Subcutaneous abdominal adipose tissue (tissue), 5 donors: ENCODE data around the gene ADGRB2.
"Not testable (repeated sequence)": the region's sequence is repeated elsewhere in the genome, so short reads cannot be mapped to it uniquely, and the experiment has no call there.

Experiments
- H3K27ac ChIP-seq: one replicate; pipeline ENCODE4 v1.7.0; 2013; ENCODE audit warnings: low read depth, mild to moderate bottlenecking, inconsistent platforms, low read length, moderate library complexity
- H3K27me3 ChIP-seq, 5 donors: one replicate each; pipeline ENCODE4 v1.7.0; 2013; ENCODE audit warnings: low read length in 5 of 5, inconsistent platforms in 1 of 5; ENCODE audit not compliant: control insufficient read depth in 5 of 5, insufficient read depth in 4 of 5
- H3K36me3 ChIP-seq, 5 donors: one replicate each; pipeline ENCODE4 v1.7.0; 2013; ENCODE audit warnings: low read length in 5 of 5; ENCODE audit not compliant: control insufficient read depth in 5 of 5, insufficient read depth in 5 of 5
- H3K4me1 ChIP-seq, 5 donors: one replicate each; pipeline ENCODE4 v1.7.0; 2013; ENCODE audit warnings: low read length in 5 of 5, mild to moderate bottlenecking in 3 of 5, moderate library complexity in 1 of 5; ENCODE audit not compliant: control insufficient read depth in 5 of 5, insufficient read depth in 5 of 5
- H3K4me3 ChIP-seq, 5 donors: one replicate each; pipeline ENCODE4 v1.7.0; 2013; ENCODE audit warnings: low read length in 5 of 5, low read depth in 1 of 5
- H3K9ac ChIP-seq, 5 donors: one replicate each; pipeline ENCODE4 v1.7.0; 2013; ENCODE audit warnings: low read length in 5 of 5, mild to moderate bottlenecking in 4 of 5, moderate library complexity in 3 of 5
- H3K9me3 ChIP-seq, 5 donors: one replicate each; pipeline ENCODE4 v1.7.0; 2013; ENCODE audit warnings: low read length in 5 of 5; ENCODE audit not compliant: control insufficient read depth in 5 of 5
- donor health status: healthy.
- donor health status: healthy.
- donor health status: healthy.
- donor health status: healthy.
- donor health status: healthy.

Gene ADGRB2

GRCh38 chr1:31715087-31715872 lies 48.9 kb downstream of the ADGRB2 start:
- Histone ChIP-seq H3K36me3 (no peaks in the 10 kb centered on the region), H3K9ac (peak overlapping the region in 4 of 5 donors; percentile 34 to 72 (median 60)), H3K4me3 (peak overlapping the region in 4 of 5 donors; percentile 54 to 72 (median 66)), H3K27me3 (peaks cover 0 to 7% (median 2%) of the 10 kb centered on the region in 5 donors), H3K27ac (peak overlapping the region; percentile 84), H3K4me1 (peaks cover 8 to 63% (median 54%) of the 10 kb centered on the region in 5 donors), H3K9me3 (no peaks in the 10 kb centered on the region)

GRCh38 chr1:31714442-31715086 lies 49.6 kb downstream of the ADGRB2 start:
- H3K4me1 ChIP-seq: peaks cover 8 to 63% (median 54%) of the 10 kb centered on the region in 5 donors
- peak overlapping the region; percentile 84 for H3K27ac ChIP-seq
- peaks cover 0 to 3% (median 2%) of the 10 kb centered on the region in 5 donors for H3K27me3 ChIP-seq
- H3K9ac ChIP-seq: peak overlapping the region in 4 of 5 donors; percentile 42 to 72 (median 60)
- no peaks in the 10 kb centered on the region for H3K9me3 ChIP-seq
- no peaks in the 10 kb centered on the region for H3K36me3 ChIP-seq
- H3K4me3 ChIP-seq: peak overlapping the region in 4 of 5 donors; percentile 39 to 72 (median 55)

GRCh38 chr1:31712630-31713029 lies 51.5 kb downstream of the ADGRB2 start:
- peak overlapping the region in 2 of 5 donors; percentile 5 to 35 for H3K9ac ChIP-seq
- H3K4me3 ChIP-seq: no peak overlapping the region
- H3K36me3 ChIP-seq: no peaks in the 10 kb centered on the region
- peaks cover 4 to 52% (median 42%) of the 10 kb centered on the region in 5 donors for H3K4me1 ChIP-seq
- peaks cover 0 to 3% (median 2%) of the 10 kb centered on the region in 5 donors for H3K27me3 ChIP-seq
- peak overlapping the region; percentile 84 for H3K27ac ChIP-seq
- no peaks in the 10 kb centered on the region for H3K9me3 ChIP-seq

- peak overlapping the region; percentile 84 for H3K27ac ChIP-seq
Observed at GRCh38 chr1:31712068-31712467, 52.1 kb downstream of the ADGRB2 start.

GRCh38 chr1:31708324-31708723 lies 55.8 kb downstream of the ADGRB2 start:
- Histone ChIP-seq H3K4me1 (peaks cover 7 to 38% (median 35%) of the 10 kb centered on the region in 5 donors), H3K36me3 (no peaks in the 10 kb centered on the region), H3K27me3 (peaks cover 0 to 10% (median 2%) of the 10 kb centered on the region in 5 donors), H3K9me3 (no peaks in the 10 kb centered on the region), H3K4me3 (no peak overlapping the region), H3K27ac (no peak overlapping the region), H3K9ac (no peak overlapping the region)

More at GRCh38 chr1:31712068-31712467, 52.1 kb downstream of the ADGRB2 start:
- H3K36me3 ChIP-seq: no peaks in the 10 kb centered on the region
- H3K4me3 ChIP-seq: no peak overlapping the region
- H3K27me3 ChIP-seq: peaks cover 0 to 3% (median under 1%) of the 10 kb centered on the region in 5 donors
- H3K9me3 ChIP-seq: no peaks in the 10 kb centered on the region
- peak overlapping the region in 1 of 5 donors; percentile 35 for H3K9ac ChIP-seq
- peaks cover 4 to 47% (median 38%) of the 10 kb centered on the region in 5 donors for H3K4me1 ChIP-seq

GRCh38 chr1:31707711-31708110 lies 56.4 kb downstream of the ADGRB2 start:
- Histone ChIP-seq H3K27ac (no peak overlapping the region), H3K4me1 (peaks cover 4 to 38% (median 34%) of the 10 kb centered on the region in 5 donors), H3K9ac (no peak overlapping the region), H3K9me3 (no peaks in the 10 kb centered on the region), H3K36me3 (no peaks in the 10 kb centered on the region), H3K27me3 (peaks cover 0 to 14% (median 3%) of the 10 kb centered on the region in 5 donors), H3K4me3 (no peak overlapping the region)

GRCh38 chr1:31707059-31707600 lies 57.0 kb downstream of the ADGRB2 start:
- peaks cover 8 to 38% (median 34%) of the 10 kb centered on the region in 5 donors for H3K4me1 ChIP-seq
- H3K9me3 ChIP-seq, H3K4me3 ChIP-seq, H3K27ac ChIP-seq, H3K9ac ChIP-seq, H3K36me3 ChIP-seq: not testable (repeated sequence)
- peaks cover 0 to 14% (median 3%) of the 10 kb centered on the region in 5 donors for H3K27me3 ChIP-seq

GRCh38 chr1:31706384-31707058 lies 57.6 kb downstream of the ADGRB2 start:
- H3K27me3 ChIP-seq: peaks cover 0 to 14% (median 3%) of the 10 kb centered on the region in 5 donors
- peaks cover 14 to 44% (median 39%) of the 10 kb centered on the region in 5 donors for H3K4me1 ChIP-seq
- no peaks in the 10 kb centered on the region for H3K9me3 ChIP-seq
- H3K27ac ChIP-seq: no peak overlapping the region
- no peaks in the 10 kb centered on the region for H3K36me3 ChIP-seq
- H3K4me3 ChIP-seq: no peak overlapping the region
- no peak overlapping the region for H3K9ac ChIP-seq

- Histone ChIP-seq H3K4me1 (peaks cover 20 to 56% (median 52%) of the 10 kb centered on the region in 5 donors), H3K9ac (peak overlapping the region in 2 of 5 donors; percentile 41 to 56), H3K9me3 (no peaks in the 10 kb centered on the region), H3K4me3 (peak overlapping the region; percentile 9 to 46 (median 40)), H3K36me3 (no peaks in the 10 kb centered on the region), H3K27ac (peak overlapping the region; percentile 83), H3K27me3 (peaks cover 0 to 14% (median 3%) of the 10 kb centered on the region in 5 donors)
Observed at GRCh38 chr1:31705080-31705866, 58.9 kb downstream of the ADGRB2 start.
